Activated T-helper 17 cell treated with anti-CD3 and anti-CD28 coated beads, Interleukin-2, amount 50 U/mL, for 72 hours (primary cell): ENCODE data around the gene NELFB. TPM values are rescaled to one million over a fixed set of nuclear protein-coding genes. Genes with fewer than 3 reads are reported as not detected.

Source experiments
- ATAC-seq: fragments of 150-1000 bp; cut with Tn5 transposase; replicated peaks from 2 replicates; pipeline ENCODE4 v1.10.0; 2021; ENCODE audit warnings: mild to moderate bottlenecking, moderate library complexity
- H3K27ac Mint-ChIP-seq: one replicate; pipeline ENCODE4 v1.8.0; 2022; ENCODE audit warnings: mixed read lengths
- H3K27me3 Mint-ChIP-seq: one replicate; pipeline ENCODE4 v1.8.0; 2022; ENCODE audit warnings: mixed read lengths
- H3K36me3 Mint-ChIP-seq: one replicate; pipeline ENCODE4 v1.8.0; 2022; ENCODE audit warnings: low read depth, mild to moderate bottlenecking, mixed read lengths
- H3K4me1 Mint-ChIP-seq: one replicate; pipeline ENCODE4 v1.8.0; 2022; ENCODE audit warnings: mixed read lengths
- H3K4me3 Mint-ChIP-seq: one replicate; pipeline ENCODE4 v1.8.0; 2022; ENCODE audit warnings: mild to moderate bottlenecking, mixed read lengths
- H3K9me3 Mint-ChIP-seq: one replicate; pipeline ENCODE4 v1.8.0; 2022; ENCODE audit warnings: mixed read lengths
- total RNA-seq, 2 donors: library from RNA; stranded (reverse); gene quantifications; one replicate each; pipeline ENCODE4 v1.2.3, GENCODE V29; 2022

Gene NELFB
- total RNA-seq, 2 donors from 2014 or later: 43.6 to 78.0 TPM

DNA sequence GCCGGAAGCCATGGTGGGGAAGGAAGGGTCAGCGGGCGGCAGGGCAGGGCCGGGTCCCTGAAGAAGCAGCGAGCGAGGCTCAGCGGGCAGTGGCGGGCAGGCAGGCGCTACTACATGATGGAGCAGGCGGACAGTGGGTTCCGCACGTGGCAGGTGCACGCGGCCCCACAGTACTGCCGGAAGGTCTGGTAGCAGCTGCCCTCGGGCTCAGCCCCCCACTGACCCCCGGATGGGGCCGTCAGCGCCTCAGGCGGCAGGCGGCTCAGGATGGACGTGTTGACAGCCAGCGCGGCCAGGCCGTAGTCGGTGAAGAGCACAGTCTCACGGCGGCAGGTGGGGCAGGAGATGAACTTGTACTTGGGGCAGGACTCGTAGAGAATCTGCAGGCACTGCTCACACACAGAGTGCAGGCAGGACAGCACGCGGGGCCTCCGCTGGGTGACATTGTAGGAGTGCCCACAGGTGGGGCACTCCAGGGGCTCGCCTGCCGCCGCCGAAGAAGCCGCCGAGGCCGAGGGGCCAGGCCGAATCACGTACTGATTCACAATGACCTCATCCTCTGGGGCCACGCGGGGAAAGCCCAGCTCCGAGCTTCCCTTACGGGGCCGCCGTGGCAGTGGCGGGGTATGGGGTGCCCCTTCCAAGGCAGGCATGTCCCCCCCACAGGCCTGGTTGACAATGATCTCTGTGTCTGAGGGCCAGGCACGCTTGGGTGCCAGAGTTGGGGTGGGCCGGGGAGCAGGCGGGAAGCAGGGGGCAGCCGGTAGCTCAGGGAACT lies 34.6 kb upstream of the NELFB start:
- H3K27me3 Mint-ChIP-seq: no peaks in the 10 kb centered on the region

DNA sequence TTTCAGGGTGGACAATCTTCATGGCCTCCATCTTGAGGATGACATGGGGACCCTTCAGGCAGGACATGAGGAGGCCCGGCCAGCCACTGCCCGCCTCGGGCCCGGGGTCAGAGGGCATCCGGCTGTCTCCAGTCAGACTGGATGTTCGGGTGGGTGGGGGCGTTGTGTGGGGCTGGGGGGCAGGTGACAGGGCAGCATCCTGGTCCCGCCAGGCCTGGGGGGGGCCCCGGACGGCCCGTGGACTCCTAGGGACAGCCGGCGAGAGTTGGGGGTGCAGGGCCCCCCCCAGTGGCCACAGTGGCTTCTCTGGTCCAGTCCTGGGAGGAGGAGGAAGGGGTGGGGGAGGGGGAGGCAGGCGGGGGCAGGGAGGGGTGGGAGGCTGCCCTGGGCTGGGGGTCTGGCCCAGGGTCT lies 34.0 kb upstream of the NELFB start:
- Mint-ChIP-seq H3K27me3 (no peaks in the 10 kb centered on the region), H3K27ac (no peak overlapping the region), H3K4me3 (peak overlapping the region; percentile 21), H3K4me1 (no peaks in the 10 kb centered on the region), H3K36me3 (no peaks in the 10 kb centered on the region), H3K9me3 (no peaks in the 10 kb centered on the region)
- ATAC-seq: no peak

More for the DNA sequence above, 34.6 kb upstream of the NELFB start:
- ATAC-seq: no peak
- H3K36me3 Mint-ChIP-seq: no peaks in the 10 kb centered on the region
- peak overlapping the region; percentile 21 for H3K4me3 Mint-ChIP-seq
- H3K9me3 Mint-ChIP-seq: no peaks in the 10 kb centered on the region
- H3K4me1 Mint-ChIP-seq: no peaks in the 10 kb centered on the region
- no peak overlapping the region for H3K27ac Mint-ChIP-seq

DNA sequence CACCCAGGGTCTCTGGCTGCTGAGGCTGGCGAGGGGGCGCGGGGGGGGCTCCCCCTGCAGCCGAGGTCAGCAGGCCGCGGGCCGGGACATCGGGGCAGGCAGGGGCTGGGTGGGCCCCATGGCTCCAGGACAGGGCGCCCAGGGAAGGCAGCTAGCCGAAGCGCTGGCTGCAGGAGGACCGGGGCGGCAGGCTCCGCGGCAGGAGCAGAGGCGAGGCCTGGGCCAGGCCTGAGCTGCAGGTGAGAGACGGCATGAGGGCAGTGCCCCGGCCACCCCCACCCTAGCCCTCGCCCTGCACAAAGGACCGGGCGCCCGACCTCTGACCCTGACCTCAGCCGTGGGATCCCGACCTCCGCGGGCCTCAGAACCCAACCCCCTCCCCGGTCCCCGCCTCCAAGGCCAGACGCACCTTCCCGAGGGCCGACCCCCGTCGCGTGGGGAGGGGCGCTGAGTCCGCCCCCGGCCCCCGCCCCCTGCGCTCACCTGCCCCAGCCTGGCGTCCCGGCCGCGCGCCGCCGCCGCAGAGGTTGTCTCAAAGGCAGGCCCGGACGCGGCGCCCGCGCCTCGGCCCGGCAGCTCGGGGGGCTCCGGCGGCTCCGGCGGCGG lies 33.5 kb upstream of the NELFB start:
- H3K27me3 Mint-ChIP-seq: no peaks in the 10 kb centered on the region
- ATAC-seq: no peak
- no peak overlapping the region for H3K27ac Mint-ChIP-seq
- H3K4me1 Mint-ChIP-seq: no peaks in the 10 kb centered on the region
- no peaks in the 10 kb centered on the region for H3K9me3 Mint-ChIP-seq
- no peaks in the 10 kb centered on the region for H3K36me3 Mint-ChIP-seq
- no peak overlapping the region for H3K4me3 Mint-ChIP-seq

DNA sequence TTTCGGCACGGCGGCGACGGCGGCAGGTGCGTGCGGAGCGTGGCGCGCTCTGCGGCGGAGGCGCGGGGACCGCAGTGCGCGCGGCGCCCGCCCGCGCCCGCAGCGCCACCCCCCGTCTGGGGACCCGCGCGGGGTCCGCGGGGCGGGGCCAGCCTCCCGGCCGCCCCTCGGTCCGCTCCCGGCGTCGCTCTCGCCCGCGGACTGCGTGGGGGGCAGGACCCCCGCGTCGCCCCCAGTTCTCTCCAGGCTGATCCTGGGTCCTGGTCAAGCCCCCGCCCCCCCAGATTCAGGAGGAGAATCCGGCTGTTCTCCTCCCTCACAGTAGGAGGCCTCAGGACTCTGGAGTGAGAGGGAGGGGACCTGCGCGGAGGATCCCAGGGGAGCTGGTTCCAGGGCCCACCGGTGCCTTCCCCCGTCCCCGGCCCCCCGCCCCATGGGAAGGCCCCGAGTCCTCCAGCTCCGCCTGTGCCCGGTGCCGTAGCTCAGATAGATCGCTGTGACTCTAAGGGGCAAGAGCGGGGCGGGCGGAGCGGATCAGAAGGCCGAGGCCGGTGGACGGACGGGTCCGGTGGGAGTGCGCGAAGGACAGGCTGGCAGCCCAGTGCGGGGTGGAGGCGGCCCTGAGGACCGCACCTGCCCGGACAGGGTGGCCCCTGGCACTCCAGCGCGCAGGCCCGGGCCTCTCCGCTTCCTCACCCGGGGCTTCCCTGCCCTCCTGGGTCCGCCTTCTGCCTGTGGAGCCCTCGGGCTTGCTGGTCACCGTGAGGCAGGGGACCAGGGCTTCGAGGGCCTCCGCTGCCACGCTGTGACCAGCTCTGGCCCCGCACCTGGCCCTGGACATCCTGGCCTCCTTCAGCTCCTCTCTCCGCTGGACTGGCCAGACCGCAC lies 32.7 kb upstream of the NELFB start, which contains the start of gene RNF208:
TSS of gene RNF208 (minus strand) at position 51 of the 888 bp plus-strand sequence. CDS start 1,028 bp downstream, outside the sequence.
- peak within 1 kb of the TSS; percentile 36 for H3K27ac Mint-ChIP-seq
- peak within 1 kb of the TSS; percentile 71 for H3K4me3 Mint-ChIP-seq
- H3K27me3 Mint-ChIP-seq: peaks cover under 1% of the 10 kb centered on the region
- no peaks in the 10 kb centered on the region for H3K36me3 Mint-ChIP-seq
- H3K4me1 Mint-ChIP-seq: peaks cover 1% of the 10 kb centered on the region
- no peaks in the 10 kb centered on the region for H3K9me3 Mint-ChIP-seq
- no peak for ATAC-seq

DNA sequence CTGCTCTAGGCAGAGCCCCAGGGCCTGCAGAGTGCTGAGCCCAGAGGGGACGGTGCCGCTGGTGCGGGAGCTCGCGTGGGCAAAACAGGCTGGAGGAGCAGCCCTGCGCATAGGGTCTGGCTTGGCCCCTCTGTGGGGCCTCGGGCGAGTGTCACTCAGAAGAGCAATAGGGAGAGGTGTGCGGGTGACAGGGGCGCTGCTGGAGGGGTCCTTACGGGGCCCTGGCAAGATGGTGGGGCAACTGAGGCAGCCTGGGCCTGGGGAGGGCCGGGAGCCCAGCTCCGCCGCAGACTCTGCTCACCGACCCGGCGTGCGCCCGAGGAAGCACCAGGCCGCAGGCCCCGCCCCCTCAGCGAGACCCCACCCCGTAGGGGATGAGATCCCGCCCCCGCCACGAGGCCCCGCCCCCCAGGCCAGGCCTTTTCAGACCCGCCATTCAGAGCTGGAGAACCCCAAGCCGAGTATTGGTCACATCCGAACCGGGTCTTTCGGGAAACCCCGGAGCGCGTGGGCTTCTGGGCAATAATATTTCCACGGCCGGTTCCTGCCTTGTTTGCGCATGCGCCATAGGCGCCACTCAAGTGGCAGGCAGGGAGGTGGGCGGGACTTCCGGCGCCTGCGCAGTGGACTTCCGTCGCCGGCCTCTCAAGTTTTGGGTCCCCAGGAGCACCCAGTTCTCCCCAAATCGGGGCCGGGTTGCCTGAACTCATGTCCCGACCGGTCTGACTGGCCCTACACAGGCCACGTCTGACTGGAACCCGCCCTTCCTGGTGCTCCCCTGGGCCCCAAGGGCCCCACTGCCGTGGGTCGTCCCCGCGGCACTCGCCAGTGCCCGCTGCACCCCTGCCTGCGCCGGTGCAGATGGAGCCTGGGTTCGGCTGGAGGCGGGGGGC lies 31.8 kb upstream of the NELFB start:
- H3K27me3 Mint-ChIP-seq: peaks cover 3% of the 10 kb centered on the region
- peak; percentile 90 for ATAC-seq
- H3K9me3 Mint-ChIP-seq: no peaks in the 10 kb centered on the region
- H3K4me1 Mint-ChIP-seq: peaks cover 5% of the 10 kb centered on the region
- H3K36me3 Mint-ChIP-seq: no peaks in the 10 kb centered on the region
- peak overlapping the region; percentile 71 for H3K4me3 Mint-ChIP-seq
- H3K27ac Mint-ChIP-seq: peak overlapping the region; percentile 36

DNA sequence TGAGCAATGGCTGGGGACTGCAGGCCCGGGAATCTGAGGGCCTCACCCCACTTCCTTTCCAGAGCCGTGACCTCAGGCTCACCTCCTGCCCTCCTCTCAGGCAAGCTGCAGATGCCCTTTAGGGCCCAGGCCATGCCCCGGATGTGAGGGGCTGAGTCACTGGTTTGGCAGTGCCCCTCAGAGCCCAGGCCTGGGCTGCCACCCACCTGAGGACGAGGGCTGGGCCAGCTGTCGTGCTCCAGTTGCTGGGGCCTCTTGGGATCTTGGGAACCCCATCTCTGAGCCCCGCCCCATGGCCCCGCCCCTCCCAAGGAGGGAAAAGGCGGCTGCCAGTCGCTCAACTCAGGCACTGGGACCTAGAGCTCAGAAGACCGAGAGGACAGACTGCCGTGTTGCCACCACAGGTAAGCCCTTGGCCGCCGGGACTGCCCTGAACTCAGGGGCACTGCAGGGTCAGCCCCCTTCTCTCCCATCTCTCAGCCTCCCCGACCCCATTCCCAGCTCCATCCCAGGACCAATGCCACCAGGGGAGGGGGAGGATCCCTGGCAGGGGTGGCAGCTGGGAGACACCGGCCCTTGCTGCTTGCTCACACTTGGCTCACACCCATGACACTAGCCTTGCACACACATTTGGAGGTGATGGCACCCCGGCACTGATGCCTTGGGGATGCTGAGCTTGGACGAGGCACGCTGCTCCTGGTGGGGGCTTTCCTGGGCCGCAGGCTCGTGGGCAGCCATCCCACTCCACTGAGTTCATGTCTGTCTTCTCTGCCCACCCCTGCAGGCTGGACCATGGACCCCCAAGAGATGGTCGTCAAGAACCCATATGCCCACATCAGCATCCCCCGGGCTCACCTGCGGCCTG lies 30.1 kb upstream of the NELFB start, which contains the start of gene CYSRT1:
TSS of gene CYSRT1 (plus strand) at position 345 of the 865 bp plus-strand sequence. CDS start at position 793, 448 bp downstream.
- ATAC-seq: no peak
- Mint-ChIP-seq H3K27ac (no peak within 1 kb of the TSS), H3K4me1 (peaks cover 5% of the 10 kb centered on the region)

DNA sequence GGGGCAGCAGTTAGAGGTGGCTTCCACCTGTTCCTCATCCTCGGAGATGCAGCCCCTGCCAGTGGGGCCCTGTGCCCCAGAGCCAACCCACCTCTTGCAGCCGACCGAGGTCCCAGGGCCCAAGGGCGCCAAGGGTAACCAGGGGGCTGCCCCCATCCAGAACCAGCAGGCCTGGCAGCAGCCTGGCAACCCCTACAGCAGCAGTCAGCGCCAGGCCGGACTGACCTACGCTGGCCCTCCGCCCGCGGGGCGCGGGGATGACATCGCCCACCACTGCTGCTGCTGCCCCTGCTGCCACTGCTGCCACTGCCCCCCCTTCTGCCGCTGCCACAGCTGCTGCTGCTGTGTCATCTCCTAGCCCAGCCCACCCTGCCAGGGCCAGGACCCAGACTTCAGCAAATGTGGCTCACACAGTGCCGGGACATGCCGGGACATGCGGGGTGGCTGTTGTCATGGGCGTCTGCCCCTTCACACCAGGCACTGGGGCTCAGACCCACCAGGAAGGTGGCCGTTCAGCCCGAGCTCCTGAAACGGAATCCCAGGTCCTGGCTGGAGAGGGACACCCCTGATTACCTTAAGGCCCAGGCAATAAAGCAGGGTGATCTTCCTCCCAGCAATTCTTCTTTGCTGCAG lies 29.3 kb upstream of the NELFB start:
- H3K27ac Mint-ChIP-seq: no peak overlapping the region
- peaks cover 3% of the 10 kb centered on the region for H3K27me3 Mint-ChIP-seq
- no peak for ATAC-seq
- H3K9me3 Mint-ChIP-seq: no peaks in the 10 kb centered on the region
- H3K4me1 Mint-ChIP-seq: peaks cover 5% of the 10 kb centered on the region
- H3K4me3 Mint-ChIP-seq: no peak overlapping the region
- no peaks in the 10 kb centered on the region for H3K36me3 Mint-ChIP-seq

More for the DNA sequence above, 30.1 kb upstream of the NELFB start, which contains the start of gene CYSRT1:
- Mint-ChIP-seq H3K36me3 (no peaks in the 10 kb centered on the region), H3K9me3 (no peaks in the 10 kb centered on the region), H3K27me3 (peaks cover 3% of the 10 kb centered on the region), H3K4me3 (peak within 1 kb of the TSS; percentile 71)

DNA sequence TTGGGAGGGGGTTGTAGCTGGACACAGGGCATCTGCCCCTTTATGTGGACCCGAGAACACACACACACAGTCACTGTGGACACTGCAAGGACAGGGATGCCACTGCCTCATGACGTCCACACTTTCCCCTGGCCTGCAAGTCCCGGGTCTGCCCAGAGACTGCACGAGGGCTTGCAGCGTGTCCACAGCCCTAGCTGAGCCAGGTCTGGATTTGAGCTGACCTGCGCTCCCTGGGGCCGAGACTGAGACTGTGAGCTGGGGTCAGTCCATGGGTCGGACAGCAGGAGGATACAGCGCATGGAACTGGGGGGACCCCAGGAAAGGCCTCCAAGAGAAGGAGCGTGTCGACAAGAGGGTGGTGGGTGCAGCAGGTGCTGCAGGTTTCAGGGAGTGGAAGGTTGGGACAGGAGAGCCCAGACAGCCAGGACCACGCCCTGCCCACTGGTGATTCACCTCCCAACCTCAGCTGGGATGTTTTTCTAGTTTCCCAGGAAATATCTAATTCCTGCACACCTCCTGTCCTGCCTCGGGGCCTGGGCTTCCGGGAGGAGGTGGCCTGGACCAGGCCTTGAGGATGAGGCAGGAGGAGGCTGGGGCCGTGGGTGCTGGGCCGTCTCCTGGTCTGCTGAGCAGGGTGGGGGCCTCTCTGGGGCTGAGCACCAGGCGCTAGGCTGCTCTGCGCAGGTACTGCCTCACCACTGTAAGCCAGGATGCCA lies 28.6 kb upstream of the NELFB start:
- H3K27me3 Mint-ChIP-seq: peaks cover 3% of the 10 kb centered on the region
- no peaks in the 10 kb centered on the region for H3K9me3 Mint-ChIP-seq
- H3K4me1 Mint-ChIP-seq: peaks cover 5% of the 10 kb centered on the region
- no peak for ATAC-seq
- no peak overlapping the region for H3K27ac Mint-ChIP-seq
- H3K4me3 Mint-ChIP-seq: no peak overlapping the region
- H3K36me3 Mint-ChIP-seq: no peaks in the 10 kb centered on the region

DNA sequence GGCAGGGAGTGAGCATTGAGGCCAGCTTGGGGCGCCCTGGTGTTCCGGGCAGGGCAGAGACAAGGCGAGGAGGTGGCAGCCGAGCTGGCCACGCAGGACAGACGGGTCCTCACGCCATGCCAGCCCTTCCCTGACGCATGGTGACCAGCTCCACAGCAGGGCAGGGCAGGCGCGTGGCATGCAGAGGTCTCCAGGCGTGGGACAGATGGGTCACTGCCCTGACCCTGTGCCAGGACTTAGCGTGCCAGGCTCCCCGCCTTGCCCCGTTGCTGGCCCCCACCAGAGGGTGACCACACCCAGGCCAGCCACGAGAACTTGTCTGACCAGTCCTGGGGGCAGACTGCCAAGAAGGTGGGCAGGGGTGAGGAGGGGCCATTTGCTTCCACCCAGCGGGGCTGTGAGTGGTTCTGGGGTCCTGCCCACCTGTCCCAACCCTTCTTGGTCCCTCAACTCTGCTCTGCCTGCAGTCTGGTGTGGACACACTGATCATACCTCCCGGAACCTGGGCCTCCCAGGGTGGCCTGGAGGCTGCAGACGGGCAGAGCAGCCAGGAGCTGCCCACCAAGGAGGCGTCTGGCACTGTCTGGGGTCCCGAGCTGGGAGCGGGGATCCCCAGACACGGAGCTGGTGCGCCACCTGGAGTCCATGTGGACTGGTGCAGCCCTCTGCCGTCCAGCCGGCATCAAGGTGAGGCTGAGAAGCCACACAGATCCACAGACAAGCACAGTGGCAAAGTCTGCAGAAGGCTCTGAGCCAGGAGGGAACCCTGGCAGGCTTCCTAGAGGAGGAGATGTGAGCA lies 27.9 kb upstream of the NELFB start, which contains the start of gene RNF224:
TSS of gene RNF224 (plus strand) at position 449 of the 799 bp plus-strand sequence. CDS start 834 bp downstream, outside the sequence.
- H3K4me3 Mint-ChIP-seq: no peak within 1 kb of the TSS
- ATAC-seq: peak; percentile 48
- H3K27me3 Mint-ChIP-seq: peaks cover 3% of the 10 kb centered on the region
- H3K27ac Mint-ChIP-seq: no peak within 1 kb of the TSS
- no peaks in the 10 kb centered on the region for H3K9me3 Mint-ChIP-seq
- no peaks in the 10 kb centered on the region for H3K36me3 Mint-ChIP-seq
- peaks cover 5% of the 10 kb centered on the region for H3K4me1 Mint-ChIP-seq

DNA sequence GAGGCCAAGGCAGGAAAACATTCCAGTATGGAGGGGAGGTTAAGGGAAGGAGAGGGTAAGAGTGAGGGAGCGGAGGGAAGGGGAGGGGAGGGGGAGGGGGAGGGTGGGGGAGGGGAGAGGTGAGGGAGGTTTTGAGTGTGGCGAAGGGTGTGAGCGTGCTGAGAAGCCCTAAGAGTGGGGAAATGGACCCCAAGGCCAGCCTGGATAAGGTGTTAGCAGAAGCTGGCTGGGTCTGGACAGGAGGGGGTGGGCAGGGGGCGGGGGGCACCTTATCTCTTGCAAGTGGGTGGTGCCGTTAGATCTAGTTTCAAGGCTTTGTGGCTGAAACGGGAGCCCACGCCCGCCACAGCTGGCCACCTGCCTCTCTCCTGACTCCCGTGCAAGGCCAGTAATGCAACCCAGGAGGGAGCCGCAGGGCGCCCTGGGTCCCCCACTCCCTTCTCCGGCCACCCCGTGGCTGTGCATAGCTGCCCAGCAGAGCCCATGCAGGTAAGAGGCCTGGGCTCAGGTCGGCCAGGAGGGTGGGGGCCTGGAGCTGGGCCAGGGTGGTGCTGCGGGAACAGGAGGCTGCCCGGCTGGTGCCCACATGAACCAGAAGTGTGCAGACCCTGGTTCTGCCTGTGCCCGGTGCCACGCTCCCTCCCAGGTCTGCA lies 27.1 kb upstream of the NELFB start:
- peaks cover 3% of the 10 kb centered on the region for H3K27me3 Mint-ChIP-seq
- H3K9me3 Mint-ChIP-seq: no peaks in the 10 kb centered on the region
- no peaks in the 10 kb centered on the region for H3K36me3 Mint-ChIP-seq
- H3K27ac Mint-ChIP-seq: no peak overlapping the region
- peaks cover 5% of the 10 kb centered on the region for H3K4me1 Mint-ChIP-seq
- H3K4me3 Mint-ChIP-seq: no peak overlapping the region
- ATAC-seq: no peak

DNA sequence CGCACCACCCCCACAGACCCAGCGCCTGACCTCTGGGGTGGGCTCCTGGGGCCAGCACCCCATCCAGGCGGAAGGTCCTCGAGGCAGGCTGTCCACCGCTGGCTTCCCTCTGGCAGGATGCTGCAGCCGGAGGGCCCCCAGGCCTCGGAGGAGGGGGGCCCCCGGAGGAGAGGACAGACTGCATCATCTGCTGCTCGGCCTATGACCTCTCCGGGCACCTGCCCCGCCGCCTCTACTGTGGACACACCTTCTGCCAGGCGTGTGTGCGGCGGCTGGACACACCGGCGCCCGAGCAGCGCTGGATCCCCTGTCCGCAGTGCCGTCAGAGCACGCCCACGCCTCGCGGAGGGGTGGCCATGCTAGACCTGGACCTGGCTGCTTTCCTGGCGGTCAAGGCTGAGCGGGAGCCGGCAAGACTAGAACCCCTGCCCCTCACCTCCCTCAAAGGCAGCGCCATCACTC lies 26.6 kb upstream of the NELFB start:
- Mint-ChIP-seq H3K27ac (no peak overlapping the region), H3K4me1 (peaks cover 5% of the 10 kb centered on the region), H3K36me3 (no peaks in the 10 kb centered on the region), H3K4me3 (no peak overlapping the region), H3K9me3 (no peaks in the 10 kb centered on the region), H3K27me3 (peaks cover 3% of the 10 kb centered on the region)
- ATAC-seq: no peak
